Fibroblast of lung (primary cell): ENCODE data around the gene CDKN3. TPM values are rescaled to one million over a fixed set of nuclear protein-coding genes. Genes with fewer than 3 reads are reported as not detected.

Experiments
- DNase-seq, 2 donors: peaks; one replicate each; pipeline versions ENCODE4 v3.0.0 to v3.0.0-alpha.2; 2010; ENCODE audit warnings: low read depth in 2 of 2
- H2AFZ ChIP-seq: 2 replicates; pipeline ENCODE4 v1.5.1; 2012; ENCODE audit warnings: low read length, control low read depth, inconsistent platforms
- H3K27ac ChIP-seq: 2 replicates; pipeline ENCODE4 v1.5.1; 2011; ENCODE audit warnings: low read length, control low read depth; ENCODE audit not compliant: insufficient read depth
- H3K27me3 ChIP-seq: 2 replicates; pipeline ENCODE4 v1.5.1; 2011; ENCODE audit warnings: mild to moderate bottlenecking, low read length; ENCODE audit not compliant: control insufficient read depth, insufficient read depth
- H3K36me3 ChIP-seq: 2 replicates; pipeline ENCODE4 v1.5.1; 2011; ENCODE audit warnings: low read length; ENCODE audit not compliant: control insufficient read depth, insufficient read depth
- H3K4me1 ChIP-seq: 2 replicates; pipeline ENCODE4 v1.5.1; 2011; ENCODE audit warnings: low read length; ENCODE audit not compliant: control insufficient read depth, insufficient read depth; ENCODE audit errors: extremely low read depth
- H3K4me2 ChIP-seq: 2 replicates; pipeline ENCODE4 v1.5.1; 2011; ENCODE audit warnings: low read length, control low read depth; ENCODE audit not compliant: insufficient read depth; ENCODE audit errors: extremely low read depth
- H3K4me3 ChIP-seq, 4 experiments: fragments of 200-600 bp in 1 of 4; sonication (generic) in 1 of 4; replicated peaks in 1 of 4; 2 replicates each; pipeline ENCODE4 v1.5.1; 2011 to 2016; ENCODE audit warnings: low read length in 4 of 4, low read depth in 3 of 4, mild to moderate bottlenecking in 3 of 4, control low read depth in 2 of 4, inconsistent platforms in 1 of 4, mixed read lengths in 1 of 4; ENCODE audit not compliant: insufficient read depth in 1 of 4; ENCODE audit errors: control extremely low read depth in 1 of 4
- H3K79me2 ChIP-seq: 2 replicates; pipeline ENCODE4 v1.5.1; 2012; ENCODE audit warnings: mild to moderate bottlenecking, low read length, inconsistent platforms; ENCODE audit not compliant: control insufficient read depth, insufficient read depth
- H3K9ac ChIP-seq: 2 replicates; pipeline ENCODE4 v1.5.1; 2011; ENCODE audit warnings: mild to moderate bottlenecking, low read length, control low read depth; ENCODE audit not compliant: insufficient read depth
- H3K9me3 ChIP-seq: 2 replicates; pipeline ENCODE4 v1.5.1; 2012; ENCODE audit warnings: low read depth, low read length; ENCODE audit not compliant: control insufficient read depth, insufficient read depth
- H4K20me1 ChIP-seq: 2 replicates; pipeline ENCODE4 v1.5.1; 2011; ENCODE audit warnings: low read length; ENCODE audit not compliant: control insufficient read depth, insufficient read depth; ENCODE audit errors: extremely low read depth
- CTCF ChIP-seq, 2 donors: IDR thresholded peaks in 1 of 2; conservative IDR thresholded peaks in 1 of 2; 1 replicate in 1 of 2; 2 replicates in 1 of 2; pipeline ENCODE4 v1.5.1; 2011 to 2012; ENCODE audit warnings: low read length in 2 of 2, control low read depth in 1 of 2, inconsistent platforms in 1 of 2, low read depth in 1 of 2, mild to moderate bottlenecking in 1 of 2
- EZH2 ChIP-seq: IDR thresholded peaks from 2 replicates; pipeline ENCODE4 v1.5.1; 2012; ENCODE audit warnings: low read length, control low read depth, mild to moderate bottlenecking; ENCODE audit errors: missing control alignments
- polyA plus RNA-seq, 2 donors: library from polyadenylated mRNA; depleted of rRNA in 1 of 2; stranded (reverse) in 1 of 2; unstranded in 1 of 2; fragments of >200 nt; gene quantifications; 2 replicates each; pipeline ENCODE4 v1.2.1, GENCODE V29; 2011 to 2012; ENCODE audit warnings: missing spikeins in 1 of 2
- total RNA-seq: library from RNA; depleted of rRNA; stranded (reverse); fragments of >200 nt; gene quantifications from 2 replicates; pipeline ENCODE4 v1.2.1, GENCODE V29; 2014

Gene CDKN3
- total and polyA plus RNA-seq, 2 donors (not counting 1 experiment from before 2014, with no cell fraction given) = 27.0 to 51.5 TPM

DNA sequence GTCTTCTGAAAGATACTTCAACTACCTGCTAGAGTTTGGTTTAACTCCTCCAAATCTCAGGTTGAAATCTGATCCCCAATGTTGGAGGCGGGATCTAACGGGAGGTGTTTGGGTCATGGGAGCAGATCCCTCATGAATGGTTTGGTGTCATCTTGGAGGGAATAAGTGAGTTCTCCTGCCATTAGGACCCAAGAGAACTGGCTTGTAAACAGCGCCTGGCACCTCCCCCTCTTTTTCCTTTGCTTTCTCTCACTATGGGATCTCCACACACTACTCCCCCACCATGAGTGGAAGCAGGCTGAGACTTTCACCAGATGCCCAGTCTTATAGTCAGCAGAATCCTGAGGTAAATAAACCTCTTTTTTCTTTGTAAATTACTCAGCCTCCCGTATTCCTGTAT lies 41.9 kb downstream of the CDKN3 start:
- Histone ChIP-seq H3K79me2 (peaks cover 69% of the 10 kb centered on the region), H2AFZ (no peak overlapping the region), H3K9ac (no peak overlapping the region), H4K20me1 (no peaks in the 10 kb centered on the region), H3K9me3 (no peaks in the 10 kb centered on the region), H3K36me3 (no peaks in the 10 kb centered on the region), H3K27ac (no peak overlapping the region), H3K4me3 (no peak overlapping the region), H3K27me3 (no peaks in the 10 kb centered on the region), H3K4me2 (peak overlapping the region; percentile 33), H3K4me1 (peaks cover 4% of the 10 kb centered on the region)
- TF ChIP-seq EZH2 (no peak), CTCF (conservative IDR thresholded peaks at IDR 0.05 in 1 of 2, IDR thresholded peaks at IDR 0.05 in 1 of 2; ENCODE audit: low read depth in 1 of 2, low read length in 2 of 2) (no peak)
- no peak for DNase-seq

GRCh38 chr14:54440037-54440436 lies 43.2 kb downstream of the CDKN3 start:
- Histone ChIP-seq H3K4me3 (peak overlapping the region; percentile 60 to 97 (median 70)), H4K20me1 (no peaks in the 10 kb centered on the region), H3K36me3 (no peaks in the 10 kb centered on the region), H3K4me1 (peaks cover 4% of the 10 kb centered on the region), H2AFZ (no peak overlapping the region), H3K9me3 (no peaks in the 10 kb centered on the region), H3K4me2 (peak overlapping the region; percentile 61), H3K27me3 (no peaks in the 10 kb centered on the region), H3K9ac (no peak overlapping the region), H3K27ac (peak overlapping the region; percentile 81), H3K79me2 (peaks cover 56% of the 10 kb centered on the region)
- peak; percentile 23 to 73 for DNase-seq
- TF ChIP-seq CTCF (conservative IDR thresholded peaks at IDR 0.05 in 1 of 2, IDR thresholded peaks at IDR 0.05 in 1 of 2; ENCODE audit: low read depth in 1 of 2, low read length in 2 of 2) = no peak
- no peak for TF ChIP-seq EZH2

DNA sequence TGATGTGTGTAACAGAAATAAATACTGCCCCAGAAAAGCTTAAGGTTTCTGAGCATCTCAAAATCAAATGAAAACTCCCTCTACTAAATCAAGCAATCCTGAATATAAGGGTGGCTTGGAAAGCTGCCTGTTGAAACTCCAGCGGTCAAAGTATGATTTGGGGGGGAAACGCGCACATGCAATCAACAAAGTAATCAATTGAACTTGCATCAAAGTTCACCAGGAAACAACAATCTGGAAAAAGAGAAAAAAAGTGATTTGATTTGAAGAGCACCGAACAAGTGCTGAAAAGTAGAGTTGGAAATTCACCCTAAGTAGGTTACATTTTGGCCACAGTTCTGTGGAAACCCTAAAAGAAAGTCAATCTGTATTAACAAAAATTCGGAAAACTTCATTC lies 43.7 kb downstream of the CDKN3 start:
- H4K20me1 ChIP-seq = no peaks in the 10 kb centered on the region
- DNase-seq = peak in 1 of 2 donors; percentile 5

More for the DNA sequence above, 43.7 kb downstream of the CDKN3 start:
- Histone ChIP-seq H2AFZ (no peak overlapping the region), H3K4me2 (peak overlapping the region; percentile 61), H3K27ac (peak overlapping the region; percentile 81), H3K79me2 (peaks cover 51% of the 10 kb centered on the region), H3K36me3 (no peaks in the 10 kb centered on the region), H3K4me3 (peak overlapping the region; percentile 60 to 97 (median 70)), H3K9ac (peak overlapping the region; percentile 99), H3K9me3 (no peaks in the 10 kb centered on the region), H3K27me3 (no peaks in the 10 kb centered on the region), H3K4me1 (peaks cover 4% of the 10 kb centered on the region)
- TF ChIP-seq CTCF (conservative IDR thresholded peaks at IDR 0.05 in 1 of 2, IDR thresholded peaks at IDR 0.05 in 1 of 2; ENCODE audit: low read depth in 1 of 2, low read length in 2 of 2) (no peak), EZH2 (no peak)
